HG02943 (cell line): ENCODE data around the gene RNF169.
"Not testable (repeated sequence)": the region's sequence is repeated elsewhere in the genome, so short reads cannot be mapped to it uniquely, and the experiment has no call there.

ENCODE experiments used
- ATAC-seq: cut with Tn5 transposase; IDR thresholded peaks from one replicate; pipeline ENCODE4 v1.9.1; 2021; ENCODE audit warnings: mild to moderate bottlenecking, low read depth, moderate library complexity; ENCODE audit not compliant: unreplicated experiment

The RNF169 gene

GRCh38 chr11:74768172-74768651 is 19.6 kb downstream of the RNF169 start:
- not testable (repeated sequence) for ATAC-seq

GRCh38 chr11:74769055-74769707 is 20.5 kb downstream of the RNF169 start:
- ATAC-seq, result no peak

- ATAC-seq, result no peak
Measured at GRCh38 chr11:74770456-74770855, 21.8 kb downstream of the RNF169 start.

- ATAC-seq, result no peak
Measured at GRCh38 chr11:74771139-74771538, 22.5 kb downstream of the RNF169 start.

- no peak for ATAC-seq
Measured at GRCh38 chr11:74773476-74773875, 24.8 kb downstream of the RNF169 start.

GRCh38 chr11:74775762-74776161 is 27.1 kb downstream of the RNF169 start:
- no peak for ATAC-seq

GRCh38 chr11:74776546-74776945 is 27.9 kb downstream of the RNF169 start:
- no peak for ATAC-seq

- ATAC-seq, result no peak
Measured at GRCh38 chr11:74777038-74777437, 28.4 kb downstream of the RNF169 start.

GRCh38 chr11:74777877-74778276 is 29.2 kb downstream of the RNF169 start:
- ATAC-seq, result no peak

- no peak for ATAC-seq
Measured at GRCh38 chr11:74778581-74778980, 29.9 kb downstream of the RNF169 start.

- ATAC-seq, result no peak
Measured at GRCh38 chr11:74780248-74781005, 31.8 kb downstream of the RNF169 start.

GRCh38 chr11:74783241-74783871 is 34.7 kb downstream of the RNF169 start:
- no peak for ATAC-seq

- ATAC-seq, result no peak
Measured at GRCh38 chr11:74784234-74784633, 35.6 kb downstream of the RNF169 start.

GRCh38 chr11:74784726-74785125 is 36.1 kb downstream of the RNF169 start:
- ATAC-seq, result no peak

- no peak for ATAC-seq
Measured at GRCh38 chr11:74786574-74786973, 37.9 kb downstream of the RNF169 start.

- no peak for ATAC-seq
Measured at GRCh38 chr11:74791333-74792100, 42.9 kb downstream of the RNF169 start.

- ATAC-seq, result no peak
Measured at GRCh38 chr11:74806267-74806666, 57.6 kb downstream of the RNF169 start.

- ATAC-seq, result no peak
Measured at GRCh38 chr11:74809801-74810200, 61.2 kb downstream of the RNF169 start.

- no peak for ATAC-seq
Measured at GRCh38 chr11:74815966-74816365, 67.3 kb downstream of the RNF169 start.

GRCh38 chr11:74816664-74817063 is 68.0 kb downstream of the RNF169 start:
- no peak for ATAC-seq
